Mesenchymal stem cell (in vitro differentiated cells and primary cell): Measurements from ENCODE around the gene RIN3.

Experiments used
- DNase-seq: peaks from one replicate; pipeline ENCODE4 v3.0.0-alpha.2; 2013
- H2AFZ ChIP-seq: one replicate; pipeline ENCODE4 v1.6.1; 2013; ENCODE audit warnings: low read depth, mild to moderate bottlenecking, control low read depth, inconsistent platforms, low read length, moderate library complexity
- H2AK5ac ChIP-seq: 2 replicates; pipeline ENCODE4 v1.6.1; 2013; ENCODE audit warnings: low read length, moderate library complexity, mild to moderate bottlenecking, inconsistent platforms; ENCODE audit not compliant: severe bottlenecking
- H2BK120ac ChIP-seq: one replicate; pipeline ENCODE4 v1.6.1; 2013; ENCODE audit warnings: low read depth, mild to moderate bottlenecking, inconsistent platforms, low read length, moderate library complexity
- H2BK12ac ChIP-seq, 2 experiments: one replicate each; pipeline ENCODE4 v1.6.1; 2013; ENCODE audit warnings: inconsistent platforms in 2 of 2, low read length in 2 of 2, mild to moderate bottlenecking in 2 of 2, moderate library complexity in 2 of 2, control low read depth in 1 of 2
- H2BK15ac ChIP-seq: one replicate; pipeline ENCODE4 v1.6.1; 2013; ENCODE audit warnings: mild to moderate bottlenecking, low read depth, inconsistent platforms; ENCODE audit not compliant: poor library complexity, severe bottlenecking
- H2BK5ac ChIP-seq: 2 replicates; pipeline ENCODE4 v1.6.1; 2013; ENCODE audit warnings: low read depth, mild to moderate bottlenecking, low read length, control low read depth, inconsistent platforms; ENCODE audit not compliant: poor library complexity, severe bottlenecking
- H3K14ac ChIP-seq, 2 experiments: one replicate each; pipeline ENCODE4 v1.6.1; 2013; ENCODE audit warnings: inconsistent platforms in 2 of 2, low read length in 2 of 2, control low read depth in 1 of 2, mild to moderate bottlenecking in 1 of 2, moderate library complexity in 1 of 2
- H3K18ac ChIP-seq, 2 experiments: one replicate each; pipeline ENCODE4 v1.6.1; 2013; ENCODE audit warnings: inconsistent platforms in 2 of 2, low read length in 2 of 2, control low read depth in 1 of 2, low read depth in 1 of 2, mild to moderate bottlenecking in 1 of 2
- H3K23ac ChIP-seq, 2 experiments: one replicate each; pipeline ENCODE4 v1.6.1; 2013; ENCODE audit warnings: inconsistent platforms in 2 of 2, low read length in 2 of 2, mild to moderate bottlenecking in 2 of 2, moderate library complexity in 2 of 2, control low read depth in 1 of 2
- H3K27ac ChIP-seq: 2 replicates; pipeline ENCODE4 v1.5.1; 2013; ENCODE audit warnings: mild to moderate bottlenecking, moderate library complexity, low read length, control low read depth, inconsistent platforms; ENCODE audit not compliant: poor library complexity, severe bottlenecking
- H3K27me3 ChIP-seq, 2 experiments: 2 replicates each; pipeline versions ENCODE4 v1.6.1 to v1.7.0; 2013; ENCODE audit warnings: low read length in 2 of 2, mild to moderate bottlenecking in 2 of 2, moderate library complexity in 2 of 2, control low read depth in 1 of 2, inconsistent platforms in 1 of 2; ENCODE audit not compliant: control insufficient read depth in 1 of 2, insufficient read depth in 1 of 2
- H3K36me3 ChIP-seq, 2 experiments: 2 replicates each; pipeline versions ENCODE4 v1.6.1 to v1.7.0; 2013; ENCODE audit warnings: low read length in 2 of 2, control low read depth in 1 of 2, inconsistent platforms in 1 of 2, low read depth in 1 of 2, mild to moderate bottlenecking in 1 of 2; ENCODE audit not compliant: insufficient read depth in 2 of 2, control insufficient read depth in 1 of 2
- H3K4ac ChIP-seq, 2 experiments: one replicate each; pipeline ENCODE4 v1.6.1; 2013; ENCODE audit warnings: inconsistent platforms in 2 of 2, low read length in 2 of 2, mild to moderate bottlenecking in 2 of 2, moderate library complexity in 2 of 2, control low read depth in 1 of 2, low read depth in 1 of 2
- H3K4me1 ChIP-seq: 2 replicates; pipeline ENCODE4 v1.6.1; 2013; ENCODE audit warnings: low read depth, low read length, control low read depth; ENCODE audit not compliant: control insufficient read depth, insufficient read depth
- H3K4me2 ChIP-seq: 2 replicates; pipeline ENCODE4 v1.6.1; 2013; ENCODE audit warnings: low read length, mild to moderate bottlenecking, inconsistent platforms; ENCODE audit not compliant: poor library complexity, severe bottlenecking
- H3K4me3 ChIP-seq, 2 experiments: 2 replicates each; pipeline versions ENCODE4 v1.5.1 to v1.7.0; 2013; ENCODE audit warnings: low read length in 2 of 2, mild to moderate bottlenecking in 2 of 2, control low read depth in 1 of 2, low read depth in 1 of 2; ENCODE audit not compliant: insufficient read depth in 1 of 2
- H3K79me1 ChIP-seq: replicated peaks from 2 replicates; pipeline ENCODE4 v1.6.1; 2013; ENCODE audit warnings: mild to moderate bottlenecking, control low read depth, low read length, inconsistent platforms; ENCODE audit not compliant: poor library complexity, severe bottlenecking
- H3K9ac ChIP-seq: 2 replicates; pipeline ENCODE4 v1.7.0; 2013; ENCODE audit warnings: mild to moderate bottlenecking, low read length, moderate library complexity
- H3K9me3 ChIP-seq: 2 replicates; pipeline ENCODE4 v1.7.0; 2013; ENCODE audit warnings: mild to moderate bottlenecking, low read length; ENCODE audit not compliant: control insufficient read depth
- H4K8ac ChIP-seq: one replicate; pipeline ENCODE4 v1.6.1; 2013; ENCODE audit warnings: inconsistent platforms, mild to moderate bottlenecking, low read length, moderate library complexity
- H4K91ac ChIP-seq: one replicate; pipeline ENCODE4 v1.6.1; 2013; ENCODE audit warnings: mild to moderate bottlenecking, low read length, inconsistent platforms
- WGBS: methylation state at CpG from one replicate; pipeline ENCODE4 v1.1.7; 2013; ENCODE audit warnings: mixed read lengths; 5-methylcytosine and 5-hydroxymethylcytosine counted together

Gene RIN3

DNA sequence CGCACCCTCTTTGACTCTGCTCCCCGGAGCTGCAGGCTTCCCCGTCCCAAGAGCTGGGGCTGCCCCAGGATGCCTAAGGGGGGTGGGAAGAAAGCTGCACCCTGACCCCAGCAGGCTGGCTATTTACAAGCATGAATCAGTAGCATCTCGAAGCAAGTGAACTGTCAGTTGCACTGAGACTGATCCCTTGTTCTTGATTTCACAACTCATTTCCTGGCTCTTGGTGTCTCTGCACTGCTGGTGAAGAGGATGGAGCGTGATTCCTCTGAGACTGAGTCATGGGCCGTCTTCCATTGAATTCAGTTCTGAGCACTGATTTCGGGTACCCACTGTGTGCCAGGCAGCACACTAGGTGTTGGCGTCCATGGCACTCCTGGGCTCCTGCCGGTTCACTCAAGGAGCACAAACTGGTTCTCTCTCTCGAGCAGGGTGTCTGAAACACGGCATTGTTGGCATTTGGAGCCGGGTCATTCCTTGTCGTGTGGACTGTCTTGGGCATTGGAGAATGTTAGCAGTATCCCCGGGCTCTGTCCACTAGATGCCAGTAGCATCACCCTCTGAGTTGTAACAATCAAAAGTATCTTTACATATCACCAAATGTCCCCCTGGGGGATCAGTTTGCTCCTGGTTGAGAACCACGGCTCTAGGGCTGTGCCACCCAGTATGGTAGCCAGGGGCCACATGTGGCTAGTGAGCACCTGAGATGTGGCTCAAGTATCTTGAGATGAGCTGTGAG is 86.9 kb downstream of the RIN3 start:
- no peak overlapping the region for H3K27ac ChIP-seq
- peak overlapping the region; percentile 14 to 68 for H2BK12ac ChIP-seq
- no peak overlapping the region for H3K4me2 ChIP-seq
- peaks cover 6% of the 10 kb centered on the region for H3K9me3 ChIP-seq
- H4K91ac ChIP-seq, result peak overlapping the region; percentile 23
- H2AK5ac ChIP-seq, result no peak overlapping the region
- H3K4me3 ChIP-seq, result no peak overlapping the region
- H3K4ac ChIP-seq, result peak overlapping the region; percentile 19 to 39
- H2BK5ac ChIP-seq, result no peak overlapping the region
- DNase-seq, result peak; percentile 93
- peak overlapping the region; percentile 68 to 76 for H3K18ac ChIP-seq
- H3K36me3 ChIP-seq, result peaks cover 3 to 33% of the 10 kb centered on the region in 2 experiments
- H3K27me3 ChIP-seq, result no peaks in the 10 kb centered on the region
- H2BK15ac ChIP-seq, result peak overlapping the region; percentile 39
- peak overlapping the region; percentile 46 for H4K8ac ChIP-seq
- H3K79me1 ChIP-seq, result peaks cover 11% of the 10 kb centered on the region
- H2AFZ ChIP-seq, result no peak overlapping the region
- peak overlapping the region; percentile 1 for H2BK120ac ChIP-seq
- H3K4me1 ChIP-seq, result peaks cover 15% of the 10 kb centered on the region
- H3K9ac ChIP-seq, result peak overlapping the region; percentile 18
- H3K23ac ChIP-seq, result no peak overlapping the region
- WGBS, result 62% methylated on average over 15 of the region's 15 CpGs
- H3K14ac ChIP-seq, result no peak overlapping the region

DNA sequence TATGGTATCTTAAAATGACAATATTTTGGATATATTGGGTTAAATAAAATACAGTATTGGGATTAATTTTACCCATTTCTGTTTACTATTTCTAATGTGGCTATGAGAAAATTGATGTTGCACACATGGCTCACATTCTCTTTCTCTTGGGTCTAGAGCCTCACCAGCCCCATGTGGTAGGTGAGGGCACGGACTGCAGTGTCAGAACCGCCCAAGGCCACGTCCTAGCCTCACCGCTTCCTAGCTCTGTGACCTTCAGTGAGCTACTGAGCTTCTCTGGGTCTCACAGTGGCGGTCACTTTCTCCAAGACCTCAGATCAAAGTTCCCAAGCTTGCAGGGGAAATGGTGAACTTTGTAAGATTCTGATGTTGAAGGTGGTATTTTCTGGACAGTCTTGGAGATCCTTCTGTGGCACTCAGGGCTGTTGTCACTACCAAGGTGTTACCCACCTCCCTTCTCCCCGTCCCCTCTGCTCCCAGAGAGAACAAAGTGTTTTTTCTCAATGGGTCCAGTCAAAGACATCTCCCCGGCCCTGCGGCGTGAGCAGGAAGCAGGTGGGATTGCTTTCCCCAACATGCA is 87.6 kb downstream of the RIN3 start:
- H2AK5ac ChIP-seq, result no peak overlapping the region
- H3K27me3 ChIP-seq, result no peaks in the 10 kb centered on the region
- H3K14ac ChIP-seq, result peak overlapping the region in 1 of 2 experiments; percentile 44
- peak overlapping the region; percentile 85 to 88 for H2BK12ac ChIP-seq
- WGBS, result 96% methylated on average over 9 of the region's 9 CpGs
- no peak overlapping the region for H3K4me2 ChIP-seq
- no peak overlapping the region for H2AFZ ChIP-seq
- no peak overlapping the region for H3K4me3 ChIP-seq
- no peak overlapping the region for H2BK15ac ChIP-seq
- H3K79me1 ChIP-seq, result peaks cover 11% of the 10 kb centered on the region
- H3K4me1 ChIP-seq, result peaks cover 15% of the 10 kb centered on the region
- peak overlapping the region; percentile 40 to 94 for H3K18ac ChIP-seq
- H3K9ac ChIP-seq, result no peak overlapping the region
- H2BK5ac ChIP-seq, result no peak overlapping the region
- H3K4ac ChIP-seq, result peak overlapping the region in 1 of 2 experiments; percentile 63
- H4K91ac ChIP-seq, result peak overlapping the region; percentile 85
- H2BK120ac ChIP-seq, result no peak overlapping the region
- DNase-seq, result no peak
- H3K27ac ChIP-seq, result no peak overlapping the region
- peaks cover 3 to 28% of the 10 kb centered on the region in 2 experiments for H3K36me3 ChIP-seq
- peaks cover 6% of the 10 kb centered on the region for H3K9me3 ChIP-seq
- H4K8ac ChIP-seq, result peak overlapping the region; percentile 10
- no peak overlapping the region for H3K23ac ChIP-seq

DNA sequence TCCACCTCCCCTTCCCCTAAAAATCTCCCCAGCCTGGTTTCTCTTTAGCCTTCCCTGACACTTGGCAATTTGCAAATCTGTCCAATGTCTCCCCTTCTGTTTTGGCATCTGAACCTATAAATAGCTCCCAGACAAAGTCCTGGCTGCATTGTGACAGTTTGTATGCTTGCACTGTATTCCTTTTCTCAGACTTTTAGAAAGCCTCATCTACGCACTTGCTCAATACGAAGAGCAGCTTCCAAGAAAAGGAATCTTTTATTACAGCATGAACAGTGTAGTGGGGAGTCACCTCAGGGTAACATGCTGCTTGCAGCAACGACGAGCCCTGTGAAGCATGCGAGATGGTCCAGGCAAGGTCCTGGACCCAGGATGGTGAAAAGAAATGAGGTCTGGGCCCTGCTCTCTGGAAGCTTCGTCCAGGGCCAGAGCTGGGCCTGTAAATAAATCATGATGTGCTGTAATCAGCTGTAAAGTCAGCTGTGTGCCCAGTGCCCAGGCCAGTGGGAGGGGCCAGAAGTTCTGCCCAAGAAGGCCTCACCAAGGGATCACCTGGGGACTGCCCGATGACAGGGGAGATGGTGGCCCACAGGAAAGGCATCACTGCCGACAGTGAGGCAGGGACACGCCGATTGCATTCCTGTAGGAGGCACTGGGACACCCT is 88.3 kb downstream of the RIN3 start:
- H4K8ac ChIP-seq, result no peak overlapping the region
- 89% methylated on average over 10 of the region's 10 CpGs for WGBS

More for the DNA sequence above, 88.3 kb downstream of the RIN3 start:
- H3K18ac ChIP-seq, result peak overlapping the region; percentile 40 to 60
- H3K36me3 ChIP-seq, result peaks cover 3 to 26% of the 10 kb centered on the region in 2 experiments
- no peak overlapping the region for H2BK5ac ChIP-seq
- no peak overlapping the region for H2AK5ac ChIP-seq
- H3K79me1 ChIP-seq, result peaks cover 11% of the 10 kb centered on the region
- peak overlapping the region in 1 of 2 experiments; percentile 53 for H3K14ac ChIP-seq
- no peak for DNase-seq
- peak overlapping the region in 1 of 2 experiments; percentile 4 for H3K4ac ChIP-seq
- no peak overlapping the region for H3K23ac ChIP-seq
- no peak overlapping the region for H2BK15ac ChIP-seq
- no peak overlapping the region for H3K9ac ChIP-seq
- peak overlapping the region; percentile 2 for H4K91ac ChIP-seq
- no peak overlapping the region for H3K27ac ChIP-seq
- H3K9me3 ChIP-seq, result peaks cover 10% of the 10 kb centered on the region
- no peak overlapping the region for H3K4me3 ChIP-seq
- H3K4me2 ChIP-seq, result no peak overlapping the region
- no peak overlapping the region for H2AFZ ChIP-seq
- peak overlapping the region in 1 of 2 experiments; percentile 73 for H2BK12ac ChIP-seq
- peaks cover 13% of the 10 kb centered on the region for H3K4me1 ChIP-seq
- no peaks in the 10 kb centered on the region for H3K27me3 ChIP-seq
- no peak overlapping the region for H2BK120ac ChIP-seq
